IPS-11a (cell line): ENCODE measurements around the gene MGAT3.

Experiments used
- H3K4me3 ChIP-seq: one replicate; pipeline ENCODE4 v1.5.1; 2013; ENCODE audit warnings: low read depth, low read length, control low read depth

MGAT3 gene

GRCh38 chr22:39526736-39527171, 69.9 kb downstream of the MGAT3 start:
- H3K4me3 ChIP-seq, result no peak overlapping the region

- H3K4me3 ChIP-seq, result no peak overlapping the region
Observed at GRCh38 chr22:39527481-39527961, 70.7 kb downstream of the MGAT3 start.

- H3K4me3 ChIP-seq, result no peak overlapping the region
Observed at GRCh38 chr22:39528080-39528661, 71.4 kb downstream of the MGAT3 start.

GRCh38 chr22:39528681-39529486, 72.1 kb downstream of the MGAT3 start:
- H3K4me3 ChIP-seq, result no peak overlapping the region

- no peak overlapping the region for H3K4me3 ChIP-seq
Observed at GRCh38 chr22:39529487-39529851, 72.7 kb downstream of the MGAT3 start.

- no peak overlapping the region for H3K4me3 ChIP-seq
Observed at GRCh38 chr22:39530116-39530515, 73.3 kb downstream of the MGAT3 start.

GRCh38 chr22:39530692-39531331, 74.0 kb downstream of the MGAT3 start:
- H3K4me3 ChIP-seq, result no peak overlapping the region

GRCh38 chr22:39532215-39533073, 75.6 kb downstream of the MGAT3 start, which contains the start of gene RPS19BP1:
RPS19BP1 (minus strand) TSS chr22:39532748; CDS start chr22:39532738, 10 bp downstream.
- peak within 1 kb of the TSS; percentile 89 for H3K4me3 ChIP-seq

- H3K4me3 ChIP-seq, result no peak overlapping the region
Observed at GRCh38 chr22:39534092-39534506, 77.3 kb downstream of the MGAT3 start.

- H3K4me3 ChIP-seq, result no peak overlapping the region
Observed at GRCh38 chr22:39534591-39535356, 78.0 kb downstream of the MGAT3 start.

- no peak overlapping the region for H3K4me3 ChIP-seq
Observed at GRCh38 chr22:39535357-39535725, 78.5 kb downstream of the MGAT3 start.

- no peak overlapping the region for H3K4me3 ChIP-seq
Observed at GRCh38 chr22:39535831-39536449, 79.1 kb downstream of the MGAT3 start.

GRCh38 chr22:39536711-39537110, 79.9 kb downstream of the MGAT3 start:
- H3K4me3 ChIP-seq, result no peak overlapping the region

- H3K4me3 ChIP-seq, result no peak overlapping the region
Observed at GRCh38 chr22:39537975-39538374, 81.2 kb downstream of the MGAT3 start.
